HG03103 (cell line): ENCODE data around the gene STXBP1.
"Not testable (repeated sequence)": the region's sequence is repeated elsewhere in the genome, so short reads cannot be mapped to it uniquely, and the experiment has no call there.

Experiments
- ATAC-seq: cut with Tn5 transposase; IDR thresholded peaks from one replicate; pipeline ENCODE4 v1.9.1; 2021; ENCODE audit warnings: low read depth; ENCODE audit not compliant: unreplicated experiment

The STXBP1 gene

DNA sequence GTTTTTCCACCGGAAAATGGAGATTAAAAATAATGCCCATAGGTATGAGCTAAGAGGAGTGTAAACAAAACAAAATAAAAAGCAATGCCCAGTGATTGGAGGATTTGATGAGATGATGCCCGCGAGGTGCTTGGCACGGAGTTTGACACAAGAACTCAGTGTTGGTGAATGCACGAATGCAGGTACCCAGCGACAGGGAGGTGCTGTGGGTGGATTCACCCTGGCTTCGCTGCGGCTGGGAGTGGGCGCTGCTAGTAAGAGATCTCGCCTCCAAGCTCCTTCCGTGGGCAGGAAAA lies 526 bp upstream of the STXBP1 start:
- peak; percentile 8 for ATAC-seq

DNA sequence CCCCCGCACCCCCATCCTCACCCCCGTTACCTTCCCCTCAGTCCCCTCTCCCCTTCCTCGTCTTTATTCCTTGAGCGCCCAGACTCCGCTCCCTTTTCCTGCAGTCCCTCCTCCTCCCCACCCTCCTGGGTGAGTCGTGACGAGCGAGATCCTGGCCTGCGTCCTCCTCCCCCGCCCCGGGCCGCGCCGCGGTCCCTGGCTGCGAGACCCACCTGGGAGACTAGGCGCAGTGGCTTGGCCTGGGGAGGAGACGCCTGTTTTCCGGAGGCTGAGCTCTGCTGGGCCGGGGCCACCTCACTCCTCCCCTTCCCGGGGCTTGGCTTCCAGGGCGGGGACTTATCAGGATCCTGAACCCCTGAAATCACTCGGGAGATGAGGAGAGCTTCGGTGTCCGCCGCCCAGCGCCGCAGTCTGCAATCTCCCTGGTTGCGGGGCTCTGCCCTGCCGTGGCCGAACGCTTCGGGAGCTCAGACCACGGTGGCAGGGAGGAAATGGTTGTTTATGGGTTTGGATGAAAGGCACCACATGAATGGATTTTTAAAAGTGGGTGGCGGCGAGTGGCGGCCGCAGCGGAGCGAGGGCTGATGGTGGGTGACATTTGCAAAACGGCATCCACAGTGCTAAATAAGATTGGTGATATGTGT lies 984 bp downstream of the STXBP1 start:
- no peak for ATAC-seq

GRCh38 chr9:127613583-127613954 lies 1.5 kb downstream of the STXBP1 start:
- no peak for ATAC-seq

DNA sequence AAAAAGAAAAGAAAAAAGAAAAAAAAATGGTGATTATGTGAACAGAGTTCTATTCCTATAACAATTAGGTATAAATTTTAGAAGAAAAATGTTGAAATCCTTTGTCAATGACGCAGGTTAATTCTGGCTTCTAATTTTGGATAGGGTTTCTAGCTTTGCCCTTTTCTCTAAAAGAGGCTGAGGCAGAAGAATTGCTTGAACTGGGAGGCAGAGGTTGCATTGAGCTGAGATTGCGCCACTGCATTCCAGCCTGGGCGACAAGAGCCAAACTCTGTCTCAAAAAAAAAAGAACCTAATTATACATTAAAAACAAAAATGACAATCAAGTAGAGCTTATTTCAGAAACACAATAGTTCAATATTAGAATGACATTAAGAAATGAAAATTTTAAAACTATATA lies 2.9 kb downstream of the STXBP1 start:
- ATAC-seq: no peak

DNA sequence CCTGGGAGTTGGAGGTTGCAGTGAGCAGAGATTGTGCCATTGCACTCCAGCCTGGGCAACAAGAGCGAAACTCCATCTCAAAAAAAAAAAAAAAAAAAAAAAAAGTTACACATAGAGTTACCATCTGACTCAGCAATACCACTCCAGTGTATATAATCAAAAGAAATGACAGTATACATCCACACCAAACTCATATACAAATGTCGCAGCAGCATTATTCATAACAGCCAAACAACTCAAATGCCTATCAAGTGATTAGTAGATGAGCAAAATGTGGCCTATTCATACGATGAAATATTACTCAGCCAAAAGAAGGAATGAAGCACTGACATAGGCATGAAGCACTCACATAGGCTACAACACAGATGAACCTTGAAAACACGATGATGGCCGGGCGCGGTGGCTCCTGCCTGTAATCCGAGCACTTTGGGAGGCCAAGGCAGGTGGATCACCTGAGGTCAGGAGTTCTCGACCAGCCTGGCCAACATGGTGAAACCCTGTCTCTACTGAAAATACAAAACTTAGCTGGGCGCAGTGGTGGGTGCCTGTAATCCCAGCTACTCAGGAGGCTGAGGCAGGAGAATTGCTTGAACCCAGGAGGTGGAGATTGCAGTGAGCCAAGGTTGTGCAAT lies 9.4 kb downstream of the STXBP1 start:
- not testable (repeated sequence) for ATAC-seq

GRCh38 chr9:127626752-127627493 lies 14.8 kb downstream of the STXBP1 start:
- no peak for ATAC-seq

GRCh38 chr9:127627494-127627855 lies 15.4 kb downstream of the STXBP1 start:
- ATAC-seq: no peak

- ATAC-seq: no peak
Measured at GRCh38 chr9:127628758-127629467, 16.8 kb downstream of the STXBP1 start.

- ATAC-seq: no peak
Measured at GRCh38 chr9:127629468-127630081, 17.5 kb downstream of the STXBP1 start.

- ATAC-seq: no peak
Measured at GRCh38 chr9:127633216-127633862, 21.3 kb downstream of the STXBP1 start.

DNA sequence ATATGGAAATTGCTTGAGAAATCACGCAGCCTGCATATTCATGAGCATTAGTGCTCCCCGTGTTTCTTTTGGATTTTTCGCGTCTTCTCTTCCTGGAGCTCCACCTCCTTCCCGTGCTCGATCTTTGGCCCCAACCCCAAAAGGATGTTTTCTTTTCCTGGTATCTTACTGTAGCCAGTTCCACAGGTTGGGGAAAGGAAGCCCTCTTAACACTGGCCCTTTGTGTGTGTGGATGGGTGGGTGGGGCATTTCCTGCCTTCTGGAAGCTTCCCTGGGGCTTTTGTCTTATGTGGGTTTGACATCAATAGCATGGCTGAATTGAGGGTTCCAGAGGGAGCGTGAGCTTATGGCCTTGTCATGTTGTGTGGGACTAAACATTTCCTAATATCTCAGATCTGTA lies 21.9 kb downstream of the STXBP1 start:
- no peak for ATAC-seq

- ATAC-seq: no peak
Measured at GRCh38 chr9:127634698-127635097, 22.6 kb downstream of the STXBP1 start.

GRCh38 chr9:127635201-127635735 lies 23.2 kb downstream of the STXBP1 start:
- ATAC-seq: no peak

GRCh38 chr9:127637322-127637847 lies 25.3 kb downstream of the STXBP1 start:
- no peak for ATAC-seq

- ATAC-seq: no peak
Measured at GRCh38 chr9:127640908-127641545, 28.9 kb downstream of the STXBP1 start.

- no peak for ATAC-seq
Measured at GRCh38 chr9:127642082-127642740, 30.1 kb downstream of the STXBP1 start.

- ATAC-seq: no peak
Measured at GRCh38 chr9:127644146-127644827, 32.2 kb downstream of the STXBP1 start.

GRCh38 chr9:127644943-127645342 lies 32.9 kb downstream of the STXBP1 start:
- ATAC-seq: no peak

GRCh38 chr9:127647451-127647850 lies 35.4 kb downstream of the STXBP1 start:
- no peak for ATAC-seq
